ENCODE results near the gene PDE11A. TPM values are rescaled to one million over a fixed set of nuclear protein-coding genes. Genes with fewer than 3 reads are reported as not detected.

Gene PDE11A
- total and polyA plus RNA-seq, 12 donors: 0.26 to 2.9 (median 0.58) TPM

DNA sequence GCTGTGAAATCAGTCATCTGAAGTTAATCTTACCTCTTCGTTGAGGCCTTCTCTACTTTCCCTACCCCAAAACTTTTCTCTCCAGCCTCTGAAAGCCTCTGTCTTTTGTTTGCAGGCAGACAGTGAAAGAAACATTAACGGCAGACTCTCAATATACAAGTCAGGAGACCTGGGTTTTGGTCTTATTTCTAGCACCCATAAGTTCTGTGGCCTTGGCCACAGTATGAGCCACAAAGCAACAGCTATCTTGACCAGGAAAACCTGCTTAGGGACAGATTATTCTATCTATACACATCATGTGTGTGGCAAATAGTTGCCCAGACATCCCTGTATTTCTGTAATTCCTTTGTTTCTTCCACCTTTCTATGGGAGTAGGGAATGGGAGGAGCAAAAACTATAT lies 361.7 kb downstream of the PDE11A start:
- DNase-seq: no peak
- intact Hi-C loops (cut with DNase I): no loop called here
- H3K27me3 ChIP-seq: peaks cover 5% of the 10 kb centered on the region
- TF ChIP-seq, protein P1, sequence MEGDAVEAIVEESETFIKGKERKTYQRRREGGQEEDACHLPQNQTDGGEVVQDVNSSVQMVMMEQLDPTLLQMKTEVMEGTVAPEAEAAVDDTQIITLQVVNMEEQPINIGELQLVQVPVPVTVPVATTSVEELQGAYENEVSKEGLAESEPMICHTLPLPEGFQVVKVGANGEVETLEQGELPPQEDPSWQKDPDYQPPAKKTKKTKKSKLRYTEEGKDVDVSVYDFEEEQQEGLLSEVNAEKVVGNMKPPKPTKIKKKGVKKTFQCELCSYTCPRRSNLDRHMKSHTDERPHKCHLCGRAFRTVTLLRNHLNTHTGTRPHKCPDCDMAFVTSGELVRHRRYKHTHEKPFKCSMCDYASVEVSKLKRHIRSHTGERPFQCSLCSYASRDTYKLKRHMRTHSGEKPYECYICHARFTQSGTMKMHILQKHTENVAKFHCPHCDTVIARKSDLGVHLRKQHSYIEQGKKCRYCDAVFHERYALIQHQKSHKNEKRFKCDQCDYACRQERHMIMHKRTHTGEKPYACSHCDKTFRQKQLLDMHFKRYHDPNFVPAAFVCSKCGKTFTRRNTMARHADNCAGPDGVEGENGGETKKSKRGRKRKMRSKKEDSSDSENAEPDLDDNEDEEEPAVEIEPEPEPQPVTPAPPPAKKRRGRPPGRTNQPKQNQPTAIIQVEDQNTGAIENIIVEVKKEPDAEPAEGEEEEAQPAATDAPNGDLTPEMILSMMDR (IDR thresholded peaks at IDR 0.05): no peak
- TF ChIP-seq POLR2A (IDR thresholded peaks at IDR 0.05): no peak
- no peak overlapping the region for H3K27ac ChIP-seq
- WGBS, 4 donors: 85 to 93% (median 90%) methylated on average over 2 of the region's 2 CpGs
- no peaks in the 10 kb centered on the region for H3K4me1 ChIP-seq (replicated peaks in 1 of 2)
- H3K9me3 ChIP-seq (replicated peaks in 1 of 3): no peaks in the 10 kb centered on the region
- H3K36me3 ChIP-seq (replicated peaks in 1 of 2): no peaks in the 10 kb centered on the region
- H3K4me3 ChIP-seq: no peak overlapping the region

DNA sequence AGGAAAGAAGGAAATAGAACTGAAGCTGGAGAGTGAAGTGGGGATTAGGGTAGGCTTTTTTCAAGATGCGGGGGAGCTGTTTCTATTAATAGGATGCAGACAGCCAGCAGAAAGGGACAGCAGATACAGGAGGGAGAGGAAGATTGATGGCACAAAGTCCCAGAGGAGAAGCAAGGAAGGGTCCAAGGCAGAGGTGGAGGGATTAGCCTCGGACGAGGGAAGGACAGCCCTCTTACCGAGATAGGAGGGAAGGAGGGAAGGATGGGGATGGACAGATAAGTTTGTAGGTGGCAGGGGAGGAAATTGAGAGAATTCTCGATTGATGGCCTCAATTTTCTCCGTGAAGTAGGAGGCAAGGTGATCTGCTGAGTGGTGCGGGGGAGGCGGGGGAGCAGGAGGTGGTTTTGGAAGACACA lies 362.6 kb downstream of the PDE11A start:
- intact Hi-C loops (cut with DNase I): no loop called here
- no peaks in the 10 kb centered on the region for H3K36me3 ChIP-seq (replicated peaks in 1 of 2)
- TF ChIP-seq, protein P1 (IDR thresholded peaks at IDR 0.05): no peak
- TF ChIP-seq POLR2A (IDR thresholded peaks at IDR 0.05): no peak
- peaks cover 5% of the 10 kb centered on the region for H3K27me3 ChIP-seq
- DNase-seq: no peak
- no peaks in the 10 kb centered on the region for H3K9me3 ChIP-seq (replicated peaks in 1 of 3)
- H3K27ac ChIP-seq: no peak overlapping the region
- no peaks in the 10 kb centered on the region for H3K4me1 ChIP-seq (replicated peaks in 1 of 2)
- no peak overlapping the region for H3K4me3 ChIP-seq
- WGBS, 4 donors: 86 to 93% (median 90%) methylated on average over 8 of the region's 8 CpGs

DNA sequence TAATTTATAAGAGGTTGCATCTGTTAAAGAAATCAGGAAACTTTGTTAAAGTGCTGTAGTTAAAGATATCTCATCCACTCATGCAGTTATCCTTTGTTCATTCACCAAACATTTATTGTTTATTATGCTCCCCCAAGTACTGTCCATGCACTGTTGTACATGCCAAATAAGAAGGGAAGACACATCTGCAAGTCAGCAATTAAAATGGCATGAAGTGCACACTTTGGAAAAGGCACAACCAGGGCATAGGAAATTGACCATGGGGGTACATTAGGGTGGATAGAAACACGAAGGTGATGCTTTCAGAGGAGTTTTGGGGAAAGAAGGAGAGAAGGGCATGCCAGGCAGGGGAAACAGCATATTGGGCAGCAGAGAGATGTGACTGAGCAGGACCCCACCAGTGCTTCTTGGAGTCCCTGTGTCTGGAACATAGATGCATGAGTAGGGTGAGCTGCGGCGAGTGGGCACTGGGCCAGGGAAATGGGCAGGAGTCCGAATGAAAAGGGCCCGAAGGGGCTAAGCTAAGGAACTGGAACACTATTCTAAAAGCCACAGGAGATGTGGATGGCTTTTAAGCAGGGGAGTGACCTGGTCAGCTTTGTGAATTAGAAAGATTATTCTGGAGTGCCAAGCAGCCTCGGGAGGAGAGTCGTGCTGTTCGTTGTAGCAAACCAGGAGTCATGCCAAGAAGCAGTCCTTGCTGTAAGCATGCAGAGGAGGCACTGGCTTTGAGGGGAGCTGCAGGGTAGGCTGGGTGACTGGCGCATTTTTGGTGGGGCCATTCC lies 363.7 kb downstream of the PDE11A start:
- intact Hi-C loops (cut with DNase I): no loop called here
- Histone ChIP-seq H3K9me3 (replicated peaks in 1 of 3) (no peaks in the 10 kb centered on the region), H3K27me3 (peaks cover 5% of the 10 kb centered on the region), H3K4me1 (replicated peaks in 1 of 2) (no peaks in the 10 kb centered on the region), H3K36me3 (replicated peaks in 1 of 2) (no peaks in the 10 kb centered on the region), H3K27ac (no peak overlapping the region), H3K4me3 (no peak overlapping the region)
- WGBS, 4 donors: 66 to 88% (median 69%) methylated on average over 9 of the region's 9 CpGs
- TF ChIP-seq, protein P1 (IDR thresholded peaks at IDR 0.05): no peak
- TF ChIP-seq POLR2A (IDR thresholded peaks at IDR 0.05): no peak
- DNase-seq: no peak

DNA sequence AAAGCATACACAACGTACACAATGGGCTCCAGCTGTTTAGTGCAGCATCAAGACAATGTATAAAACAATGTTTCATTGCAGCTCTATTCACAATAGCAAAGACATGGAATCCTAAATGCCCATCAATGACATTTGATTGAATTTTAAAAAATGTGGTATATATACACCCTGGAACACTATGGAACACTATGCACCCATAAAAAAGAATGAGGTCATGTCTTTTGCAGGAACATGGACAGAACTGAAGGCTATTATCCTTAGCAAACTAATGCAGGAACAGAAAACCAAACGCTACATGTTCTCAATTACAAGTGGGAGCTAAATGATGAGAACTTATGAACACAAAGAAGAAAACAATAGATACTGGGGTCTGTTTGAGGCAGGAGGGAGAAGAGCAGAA lies 364.5 kb downstream of the PDE11A start:
- Histone ChIP-seq H3K4me1 (replicated peaks in 1 of 2) (no peaks in the 10 kb centered on the region), H3K27me3 (peaks cover 5% of the 10 kb centered on the region), H3K27ac (no peak overlapping the region), H3K36me3 (replicated peaks in 1 of 2) (no peaks in the 10 kb centered on the region), H3K4me3 (no peak overlapping the region), H3K9me3 (replicated peaks in 1 of 3) (no peaks in the 10 kb centered on the region)
- intact Hi-C loops (cut with DNase I): no loop called here
- TF ChIP-seq POLR2A (IDR thresholded peaks at IDR 0.05): no peak
- TF ChIP-seq, protein P1 (IDR thresholded peaks at IDR 0.05): no peak
- WGBS, 4 donors: 87 to 98% (median 92%) methylated on average over 2 of the region's 2 CpGs
- no peak for DNase-seq

All from adrenal gland (tissue), 12 donors.